HG02840 (cell line): ENCODE data around the gene TBC1D3B.
"Not testable (repeated sequence)": the region's sequence is repeated elsewhere in the genome, so short reads cannot be mapped to it uniquely, and the experiment has no call there.

Experiments
- ATAC-seq: cut with Tn5 transposase; IDR thresholded peaks from one replicate; pipeline ENCODE4 v1.9.1; 2021; ENCODE audit warnings: mild to moderate bottlenecking, moderate library complexity, moderate number of reproducible peaks; ENCODE audit not compliant: unreplicated experiment, low FRiP score

The TBC1D3B gene

DNA sequence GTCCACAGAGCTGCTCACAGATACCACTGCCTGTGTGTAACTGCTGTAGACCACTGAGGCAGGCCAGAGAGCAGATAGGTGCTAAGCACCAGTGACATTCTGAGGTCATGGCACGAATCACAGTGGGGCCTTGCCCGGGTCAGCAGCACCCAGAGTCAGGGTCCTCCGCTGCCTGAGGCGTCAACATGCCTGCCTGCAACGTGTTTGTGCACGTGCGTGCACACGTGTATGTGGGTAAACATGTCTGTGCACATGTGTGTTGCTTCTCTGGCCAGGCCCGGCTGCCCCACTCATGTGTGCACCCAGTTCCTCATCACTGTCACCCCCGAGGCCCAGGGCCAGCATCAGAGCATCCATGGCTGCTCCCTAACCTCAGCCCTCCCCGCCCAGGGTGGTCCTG is at the start of gene TBC1D3B:
Gene TBC1D3B, minus strand, starts transcription at position 101 of the 400 bp plus-strand sequence. CDS start 1,586 bp downstream, outside the sequence.
- ATAC-seq = not testable (repeated sequence)

DNA sequence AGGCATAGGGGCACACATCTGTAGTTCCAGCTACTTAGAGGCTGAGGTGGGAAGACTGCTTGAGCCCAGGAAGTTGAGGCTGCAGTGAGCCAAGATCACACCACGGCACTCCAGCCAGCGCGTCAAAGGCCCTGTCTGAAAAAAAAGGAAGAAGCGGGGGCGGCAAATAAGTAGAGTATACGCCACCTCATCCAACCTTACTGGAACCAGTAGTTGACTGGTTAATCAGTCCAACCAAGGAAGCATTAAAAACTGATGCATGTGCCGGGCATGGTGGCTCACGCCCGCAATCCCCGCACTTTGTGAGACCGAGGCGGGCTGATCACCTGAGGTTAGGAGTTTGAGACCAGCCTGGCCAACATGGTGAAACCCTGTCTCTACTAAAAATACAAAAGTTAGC is 46.5 kb upstream of the TBC1D3B start:
- ATAC-seq = not testable (repeated sequence)

DNA sequence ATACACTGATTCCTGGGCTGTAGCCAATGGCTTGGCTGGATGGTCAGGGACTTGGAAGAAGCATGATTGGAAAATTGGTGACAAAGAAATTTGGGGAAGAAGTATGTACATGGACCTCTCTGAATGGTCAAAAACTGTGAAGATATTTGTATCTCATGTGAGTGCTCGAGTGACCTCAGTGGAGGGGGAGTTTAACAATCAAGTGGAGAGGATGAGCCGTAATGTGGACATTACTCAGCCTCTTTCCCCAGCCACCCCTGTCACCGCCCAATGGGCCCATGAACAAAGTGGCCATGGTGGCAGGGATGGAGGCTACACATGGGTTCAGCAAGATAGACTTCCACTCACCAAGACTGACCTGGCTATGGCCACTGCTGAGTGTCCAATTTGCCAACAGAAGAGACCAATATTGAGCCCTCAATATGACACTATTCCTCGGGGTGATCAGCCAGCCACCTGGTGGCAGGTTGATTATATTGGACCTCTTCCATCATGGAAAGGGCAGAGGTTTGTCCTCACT is 45.2 kb upstream of the TBC1D3B start:
- not testable (repeated sequence) for ATAC-seq

DNA sequence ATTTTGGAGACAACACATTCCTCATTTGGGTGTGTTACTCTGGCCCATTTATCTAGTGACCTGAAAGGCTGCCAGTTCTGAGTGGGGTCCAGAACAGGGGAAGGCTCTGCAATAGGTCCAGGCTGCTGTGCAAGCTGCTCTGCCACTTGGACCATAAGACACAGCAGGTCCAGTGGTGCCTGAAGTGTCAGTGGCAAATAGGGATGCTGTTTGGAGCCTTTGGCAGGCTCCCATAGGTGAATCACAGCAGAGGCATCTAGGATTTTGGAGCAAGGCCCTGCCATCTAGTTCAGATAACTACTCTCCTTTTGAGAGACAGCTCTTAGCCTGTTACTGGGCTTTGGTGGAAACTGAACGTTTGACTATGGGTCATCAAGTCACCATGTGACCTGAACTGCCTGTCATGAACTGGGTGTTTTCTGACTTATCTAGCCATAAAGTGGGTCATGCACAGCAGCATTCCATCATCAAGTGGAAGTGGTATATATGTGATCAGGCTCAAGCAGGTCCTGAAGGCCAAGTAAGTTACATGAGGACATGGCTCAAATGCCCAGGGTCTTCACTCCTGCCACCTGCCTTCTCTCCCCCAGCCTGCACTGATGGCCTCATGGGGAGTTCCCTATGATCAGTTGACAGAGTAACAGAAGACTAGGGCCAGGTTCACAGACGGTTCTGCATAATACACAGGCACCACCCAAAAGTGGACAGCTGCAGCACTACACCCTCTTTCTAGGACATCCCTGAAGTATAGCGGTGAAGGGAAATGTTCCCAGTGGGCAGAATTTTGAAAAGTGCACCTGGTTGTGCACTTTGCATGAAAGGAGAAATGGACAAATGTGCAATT is 44.5 kb upstream of the TBC1D3B start:
- not testable (repeated sequence) for ATAC-seq

- ATAC-seq = not testable (repeated sequence)
These were observed 43.1 kb upstream of the TBC1D3B start for GRCh38 chr17:36219556-36219955.

GRCh38 chr17:36215406-36216308 is 39.2 kb upstream of the TBC1D3B start:
- not testable (repeated sequence) for ATAC-seq

GRCh38 chr17:36214918-36215317 is 38.5 kb upstream of the TBC1D3B start:
- no peak for ATAC-seq

DNA sequence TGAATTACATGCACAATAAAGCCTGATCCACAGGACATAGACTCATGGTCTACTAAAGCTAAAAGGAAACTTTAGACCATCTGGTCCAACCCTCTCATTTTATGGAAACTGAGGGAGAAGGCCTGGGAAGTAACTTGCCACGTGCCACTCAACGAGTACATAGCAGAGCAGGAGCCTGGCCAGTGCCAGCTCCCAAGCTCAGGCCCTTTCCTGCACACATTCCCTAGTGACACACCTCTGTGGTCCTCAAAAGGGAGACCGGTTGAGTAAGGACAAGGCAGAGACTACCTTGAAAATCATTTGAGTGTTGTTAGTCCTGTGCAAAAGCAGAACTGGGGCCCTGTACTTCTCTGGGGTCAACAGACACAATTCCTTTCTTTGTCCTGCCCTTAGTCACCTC is 37.3 kb upstream of the TBC1D3B start:
- no peak for ATAC-seq

DNA sequence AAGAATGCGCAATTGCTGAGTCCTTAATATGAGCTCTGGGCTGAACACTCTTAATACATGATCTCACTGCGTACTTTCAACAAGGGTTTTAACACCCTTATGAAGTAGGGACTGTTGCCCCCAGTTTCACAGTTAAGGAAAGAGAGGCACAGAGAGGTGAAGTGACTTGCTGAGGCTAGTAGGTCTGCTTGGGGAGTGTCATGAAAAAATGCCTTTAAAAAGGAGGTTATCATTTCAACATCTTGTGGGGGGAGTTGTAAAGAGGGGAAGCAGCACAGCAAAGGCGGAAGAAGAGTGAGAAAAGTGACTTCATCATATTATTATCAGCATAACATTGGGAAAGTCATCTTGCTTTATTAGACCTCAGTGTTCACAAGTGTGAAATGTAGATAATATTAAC is 36.5 kb upstream of the TBC1D3B start:
- ATAC-seq = no peak

DNA sequence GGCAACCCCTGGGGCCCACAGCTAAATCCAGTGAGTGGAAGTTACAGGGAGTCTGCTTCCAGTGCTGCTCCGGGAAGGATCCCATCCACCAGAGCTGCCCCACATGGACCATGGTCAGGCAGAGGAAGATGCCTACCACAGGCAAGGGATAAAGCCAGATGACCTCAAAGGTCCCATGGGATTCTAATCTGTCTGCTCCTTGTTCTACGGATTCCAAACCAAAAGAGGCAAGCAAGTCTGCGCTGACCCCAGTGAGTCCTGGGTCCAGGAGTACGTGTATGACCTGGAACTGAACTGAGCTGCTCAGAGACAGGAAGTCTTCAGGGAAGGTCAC is 35.8 kb upstream of the TBC1D3B start:
- ATAC-seq = no peak

DNA sequence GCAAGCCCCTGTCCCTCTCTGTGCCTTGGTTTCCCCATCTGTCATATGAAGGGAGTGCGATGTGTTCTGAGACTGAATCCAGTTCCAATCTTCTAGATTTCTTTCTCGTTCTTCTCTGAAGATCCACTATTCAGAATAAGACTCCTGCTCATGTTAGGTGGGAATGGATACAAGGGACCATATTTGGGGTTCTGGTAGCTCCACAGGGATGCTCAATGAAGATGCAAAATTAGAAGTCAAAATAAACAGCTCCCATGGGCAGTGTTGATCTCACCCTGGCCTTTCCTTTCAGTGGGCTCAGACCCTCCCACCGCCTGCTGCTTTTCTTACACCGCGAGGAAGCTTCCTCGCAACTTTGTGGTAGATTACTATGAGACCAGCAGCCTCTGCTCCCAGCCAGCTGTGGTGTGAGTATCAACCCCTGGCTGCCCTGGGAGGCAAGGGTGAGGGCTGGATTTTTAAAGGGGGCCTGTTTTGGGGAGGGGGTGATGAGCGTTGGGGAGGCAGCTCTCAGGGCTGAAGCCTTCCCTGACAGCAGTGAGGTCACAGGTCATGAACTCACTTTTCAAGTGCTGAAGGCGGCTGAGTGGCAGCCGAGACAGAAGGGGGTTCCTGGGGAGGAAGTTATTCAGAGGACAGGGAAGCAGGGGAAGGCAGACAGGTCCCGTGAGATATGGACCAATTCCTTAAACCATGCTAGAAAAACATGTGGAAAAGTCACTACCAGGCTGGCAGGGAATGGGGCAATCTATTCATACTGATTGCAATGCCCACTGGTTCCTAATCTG is 35.2 kb upstream of the TBC1D3B start:
- not testable (repeated sequence) for ATAC-seq

GRCh38 chr17:36210439-36211211 is 34.2 kb upstream of the TBC1D3B start, which contains the start of gene CCL4L2:
CCL4L2 (plus strand) TSS chr17:36211063.
- peak; percentile 58 for ATAC-seq

DNA sequence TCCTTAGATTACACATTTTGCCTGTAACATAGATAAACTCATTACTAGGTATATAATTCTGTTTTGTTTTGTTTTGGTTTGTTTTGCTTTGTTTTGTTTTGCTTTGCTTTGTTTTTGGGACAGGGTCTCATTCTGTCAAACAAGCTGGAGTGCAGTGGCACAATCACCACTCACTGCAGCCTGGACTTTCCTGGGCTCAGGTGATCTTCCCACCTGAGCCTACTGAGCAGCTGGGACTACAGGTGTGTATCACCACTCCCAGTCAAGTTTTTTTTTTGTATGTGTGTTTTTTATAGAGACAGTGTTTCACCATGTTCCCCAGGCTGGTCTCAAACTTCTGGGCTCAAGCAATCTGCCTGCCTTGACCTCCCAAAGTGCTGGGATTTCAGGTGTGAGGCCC is 33.1 kb upstream of the TBC1D3B start:
- no peak for ATAC-seq

GRCh38 chr17:36207383-36207782 is 30.9 kb upstream of the TBC1D3B start:
- ATAC-seq = not testable (repeated sequence)

GRCh38 chr17:36206486-36206821 is 30.0 kb upstream of the TBC1D3B start:
- ATAC-seq = not testable (repeated sequence)

GRCh38 chr17:36205637-36206485 is 29.4 kb upstream of the TBC1D3B start:
- ATAC-seq = no peak

DNA sequence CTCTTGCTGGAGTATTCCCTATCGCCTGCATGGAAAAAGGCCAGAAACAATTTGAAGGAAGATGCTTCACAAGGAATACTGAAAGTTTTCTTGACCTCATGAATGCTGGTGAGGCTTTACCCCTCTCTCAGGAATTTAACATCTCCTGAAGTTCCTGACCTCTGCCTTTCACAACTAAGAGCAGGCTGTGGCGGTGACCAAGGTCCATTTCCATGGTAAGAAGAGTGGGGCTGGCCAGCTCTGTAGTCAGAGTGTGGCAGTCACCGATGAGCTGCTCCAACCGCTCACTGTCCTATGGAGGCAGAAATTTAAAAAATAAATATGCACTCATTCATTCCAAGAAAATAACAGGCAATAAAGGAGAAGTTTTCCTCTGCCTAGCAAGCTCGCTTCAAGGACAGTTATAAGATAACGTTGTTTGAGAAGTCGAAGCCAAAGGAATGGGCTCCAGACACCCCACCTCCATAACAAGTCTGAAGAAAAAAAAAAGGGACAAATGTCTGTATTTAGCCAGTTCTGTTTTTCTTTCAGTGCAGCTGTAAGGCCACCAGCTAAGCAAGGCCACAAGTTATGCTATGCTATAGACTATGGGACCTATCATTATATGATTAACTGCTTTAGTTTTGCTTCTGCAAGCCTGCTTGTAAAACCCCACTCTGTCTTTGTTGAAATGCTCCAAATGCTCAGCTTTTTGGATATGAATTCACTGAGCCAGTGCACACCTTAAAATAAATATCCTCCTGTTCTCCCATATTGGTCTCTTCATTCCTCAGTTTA is 28.5 kb upstream of the TBC1D3B start:
- ATAC-seq = no peak

GRCh38 chr17:36203335-36203734 is 26.9 kb upstream of the TBC1D3B start:
- no peak for ATAC-seq
